Loucy (cell line): ENCODE measurements around the gene RHOT1.

Source experiments
- EZH2phosphoT487 ChIP-seq: fragments of 200-600 bp; IDR thresholded peaks from 2 replicates; pipeline ENCODE4 v1.6.1; 2018; ENCODE audit warnings: antibody characterized with exemption, mild to moderate bottlenecking, moderate library complexity, borderline replicate concordance
- TF ChIP-seq, protein P1 (sequence below): fragments of 200-600 bp; sonication (generic); conservative IDR thresholded peaks from 2 replicates; pipeline ENCODE4 v1.5.1; 2014; ENCODE audit warnings: mild to moderate bottlenecking, antibody characterized with exemption, low read length

DNA sequence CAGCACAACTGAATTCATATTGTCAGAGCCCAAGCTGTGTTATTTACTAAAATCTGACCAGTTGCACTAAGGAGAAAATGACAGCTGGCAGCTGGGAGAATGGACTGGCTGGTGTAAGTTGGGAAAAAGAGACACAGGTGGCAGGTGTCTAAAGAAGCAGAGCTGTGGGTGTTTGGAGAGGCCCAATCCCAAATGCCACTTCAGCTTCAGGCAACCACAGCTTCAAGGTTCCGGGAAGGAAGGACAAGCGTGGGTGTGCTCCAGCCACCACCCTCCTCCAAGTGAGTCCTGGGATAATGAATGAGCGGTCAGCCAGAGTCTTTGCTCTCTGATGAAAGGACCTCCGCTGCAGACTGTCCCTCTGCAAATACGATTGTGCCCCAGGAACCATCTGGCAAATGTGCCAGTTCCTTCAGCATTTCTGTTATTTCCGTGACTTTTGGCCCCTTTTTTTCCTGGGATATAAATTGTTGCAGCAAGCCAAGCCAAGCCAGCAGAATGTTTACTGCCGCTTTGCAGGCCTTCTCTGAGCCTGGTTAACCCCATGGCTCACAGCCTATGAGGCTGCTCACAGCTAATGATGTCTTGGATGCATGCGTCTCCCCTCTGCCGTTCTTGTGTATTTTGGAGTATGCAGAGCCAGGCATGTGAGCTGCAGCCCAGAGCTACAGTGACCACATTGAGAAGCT, 113.9 kb downstream of the RHOT1 start:
- TF ChIP-seq, protein P1, sequence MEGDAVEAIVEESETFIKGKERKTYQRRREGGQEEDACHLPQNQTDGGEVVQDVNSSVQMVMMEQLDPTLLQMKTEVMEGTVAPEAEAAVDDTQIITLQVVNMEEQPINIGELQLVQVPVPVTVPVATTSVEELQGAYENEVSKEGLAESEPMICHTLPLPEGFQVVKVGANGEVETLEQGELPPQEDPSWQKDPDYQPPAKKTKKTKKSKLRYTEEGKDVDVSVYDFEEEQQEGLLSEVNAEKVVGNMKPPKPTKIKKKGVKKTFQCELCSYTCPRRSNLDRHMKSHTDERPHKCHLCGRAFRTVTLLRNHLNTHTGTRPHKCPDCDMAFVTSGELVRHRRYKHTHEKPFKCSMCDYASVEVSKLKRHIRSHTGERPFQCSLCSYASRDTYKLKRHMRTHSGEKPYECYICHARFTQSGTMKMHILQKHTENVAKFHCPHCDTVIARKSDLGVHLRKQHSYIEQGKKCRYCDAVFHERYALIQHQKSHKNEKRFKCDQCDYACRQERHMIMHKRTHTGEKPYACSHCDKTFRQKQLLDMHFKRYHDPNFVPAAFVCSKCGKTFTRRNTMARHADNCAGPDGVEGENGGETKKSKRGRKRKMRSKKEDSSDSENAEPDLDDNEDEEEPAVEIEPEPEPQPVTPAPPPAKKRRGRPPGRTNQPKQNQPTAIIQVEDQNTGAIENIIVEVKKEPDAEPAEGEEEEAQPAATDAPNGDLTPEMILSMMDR = no peak
- no peak for TF ChIP-seq EZH2phosphoT487
